ENCODE measurements around the gene UBL4A.
A peak's percentile ranks its signal among the peaks of the same experiment; 100 is the strongest.

UBL4A gene

DNA sequence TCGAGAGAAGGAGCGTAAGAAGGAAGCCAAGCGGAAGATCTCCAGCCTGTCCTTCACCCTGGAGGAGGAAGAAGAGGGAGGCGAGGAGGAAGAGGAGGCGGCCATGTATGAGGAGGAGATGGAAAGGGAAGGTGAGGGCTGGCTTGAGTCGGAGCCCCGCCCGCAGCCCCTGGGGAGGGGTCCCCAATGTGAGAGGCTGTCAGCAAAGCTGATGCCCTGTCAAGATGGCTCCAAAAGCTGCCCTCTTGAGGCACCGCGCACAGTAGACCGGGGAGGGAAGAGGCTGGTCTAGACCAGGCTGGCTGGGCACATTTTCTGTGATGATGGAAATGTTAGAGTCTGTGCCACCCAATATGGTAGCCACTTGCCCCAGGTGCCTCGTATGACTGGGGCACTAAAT is 40.0 kb downstream of the UBL4A start:
- ATAC-seq (no peak), DNase-seq (no peak)
- peaks cover 8% of the 10 kb centered on the region for H3K4me1 Mint-ChIP-seq
- H3K27ac Mint-ChIP-seq: no peak overlapping the region
- no peaks in the 10 kb centered on the region for H3K27me3 Mint-ChIP-seq
- peaks cover 8% of the 10 kb centered on the region for H3K36me3 Mint-ChIP-seq (ENCODE audit: low read depth)
- H3K4me3 Mint-ChIP-seq: no peak overlapping the region
- H3K9me3 Mint-ChIP-seq: no peaks in the 10 kb centered on the region

DNA sequence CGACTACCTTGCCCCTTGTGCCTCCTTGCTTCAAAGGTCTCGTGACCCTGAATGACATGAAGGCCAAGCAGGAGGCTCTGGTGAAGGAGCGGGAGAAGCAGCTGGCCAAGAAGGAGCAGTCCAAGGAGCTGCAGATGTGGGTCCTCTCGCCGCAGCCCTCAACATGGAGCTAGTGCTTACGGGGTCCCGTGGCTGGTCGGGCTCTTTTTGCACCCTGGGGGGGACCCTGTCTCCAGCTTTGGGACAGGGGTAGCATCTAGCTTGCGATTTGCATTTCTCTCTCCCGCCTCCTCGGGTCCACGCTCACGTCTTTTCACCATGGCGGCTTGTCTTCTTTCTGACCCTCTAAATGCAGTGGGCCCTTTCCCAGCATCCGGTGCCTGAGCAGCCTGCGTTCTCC is 40.6 kb downstream of the UBL4A start:
- Mint-ChIP-seq H3K27me3 (no peaks in the 10 kb centered on the region), H3K27ac (no peak overlapping the region), H3K9me3 (no peaks in the 10 kb centered on the region), H3K4me3 (peak overlapping the region; percentile 8), H3K36me3 (ENCODE audit: low read depth) (peaks cover 8% of the 10 kb centered on the region), H3K4me1 (peaks cover 8% of the 10 kb centered on the region)
- DNase-seq: no peak
- ATAC-seq: no peak

DNA sequence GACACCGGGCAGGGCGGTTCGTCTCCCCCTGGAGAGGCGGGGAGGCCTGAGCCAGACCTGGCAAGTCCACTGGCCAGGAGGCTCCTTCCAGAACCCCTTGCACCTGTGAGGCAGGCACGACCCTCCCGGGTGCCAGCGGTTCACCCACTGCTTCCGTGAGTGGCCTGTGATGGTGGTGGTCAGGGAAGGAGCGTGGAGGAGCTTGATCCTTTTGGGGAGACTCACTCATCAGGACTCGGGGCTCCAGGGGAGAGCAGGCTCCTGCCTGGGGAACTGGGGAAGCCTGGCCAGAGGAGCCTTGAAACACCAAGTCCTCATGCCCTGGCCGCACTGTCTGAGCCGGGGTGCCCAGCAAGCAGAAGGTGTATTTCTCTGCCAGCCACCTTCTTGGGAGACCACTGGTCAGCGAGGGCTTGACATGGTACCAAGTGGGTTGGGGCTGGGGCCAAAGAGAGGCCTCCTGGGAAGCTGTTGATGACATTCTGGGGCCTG is 41.6 kb downstream of the UBL4A start:
- Mint-ChIP-seq H3K27ac (no peak overlapping the region), H3K36me3 (ENCODE audit: low read depth) (peaks cover 10% of the 10 kb centered on the region), H3K27me3 (no peaks in the 10 kb centered on the region), H3K9me3 (no peaks in the 10 kb centered on the region), H3K4me1 (peaks cover 10% of the 10 kb centered on the region), H3K4me3 (peak overlapping the region; percentile 66)
- no peak for DNase-seq
- ATAC-seq: no peak

DNA sequence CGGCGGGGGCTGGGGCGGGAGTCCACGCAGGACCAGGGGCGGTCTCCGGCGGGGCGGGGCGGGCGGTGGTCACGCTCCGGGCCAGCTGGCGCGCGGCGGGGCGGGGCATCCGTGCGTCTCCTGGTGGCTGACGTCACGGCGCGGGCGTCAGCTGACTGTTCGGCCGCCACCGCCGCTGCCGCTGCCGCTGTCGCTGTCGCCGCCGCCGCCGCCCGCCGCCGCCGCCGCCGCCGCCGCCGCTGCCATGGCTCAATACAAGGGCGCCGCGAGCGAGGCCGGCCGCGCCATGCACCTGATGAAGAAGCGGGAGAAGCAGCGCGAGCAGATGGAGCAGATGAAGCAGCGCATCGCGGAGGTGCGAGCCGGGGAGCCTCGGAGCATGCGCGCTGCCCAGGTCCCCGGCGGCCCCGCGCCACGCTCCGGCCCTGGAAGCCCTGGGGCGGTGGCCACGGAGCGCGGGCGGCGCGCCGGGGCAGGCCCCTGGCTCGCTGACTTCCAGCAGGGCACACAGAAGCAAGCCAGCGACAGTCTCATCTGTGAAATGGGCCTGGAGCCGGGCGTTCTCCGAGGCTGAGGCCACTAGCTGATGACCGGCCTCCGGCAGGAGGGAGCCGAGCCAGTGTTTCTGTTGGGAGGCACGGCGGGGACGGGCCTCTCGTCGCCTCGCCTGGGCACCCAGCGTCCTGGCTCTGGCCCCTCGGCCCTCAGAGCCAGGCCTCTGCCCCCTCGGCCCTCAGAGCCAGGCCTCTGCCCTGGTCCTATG is 42.2 kb downstream of the UBL4A start, which contains the start of gene FAM50A:
Gene FAM50A, plus strand, starts transcription at position 150 of the 763 bp plus-strand sequence. Its CDS starts 95 bp downstream, at position 245.
- Mint-ChIP-seq H3K9me3 (no peaks in the 10 kb centered on the region), H3K4me3 (peak within 1 kb of the TSS; percentile 66), H3K36me3 (ENCODE audit: low read depth) (peaks cover 9% of the 10 kb centered on the region), H3K4me1 (peaks cover 10% of the 10 kb centered on the region), H3K27ac (no peak within 1 kb of the TSS), H3K27me3 (no peaks in the 10 kb centered on the region)
- DNase-seq (peak; percentile 80), ATAC-seq (peak; percentile 79)

DNA sequence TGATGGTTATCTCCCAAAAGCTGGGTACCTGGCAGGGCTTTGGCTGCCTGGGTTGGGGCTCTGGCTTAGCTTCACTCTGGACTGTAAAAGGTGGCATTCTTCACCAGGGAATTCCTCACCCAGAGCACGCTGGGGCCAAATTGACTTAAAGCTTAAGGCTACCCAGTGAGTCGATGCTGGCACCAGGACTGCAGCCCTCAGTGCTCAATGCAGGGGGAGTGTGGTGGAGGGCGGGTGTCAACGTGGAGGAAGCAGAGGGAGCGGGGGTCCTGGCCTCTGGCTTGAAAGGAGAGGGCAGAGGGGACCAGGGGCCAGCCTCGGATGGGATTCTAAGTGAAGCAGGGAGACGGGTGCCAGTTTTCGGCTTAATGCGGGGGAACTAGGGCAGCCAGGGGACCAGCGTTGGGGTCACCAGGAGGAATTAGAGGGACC is 42.9 kb downstream of the UBL4A start:
- Mint-ChIP-seq H3K4me3 (peak overlapping the region; percentile 64), H3K36me3 (ENCODE audit: low read depth) (peaks cover 9% of the 10 kb centered on the region), H3K9me3 (no peaks in the 10 kb centered on the region), H3K27ac (no peak overlapping the region), H3K27me3 (no peaks in the 10 kb centered on the region), H3K4me1 (peaks cover 10% of the 10 kb centered on the region)
- DNase-seq (no peak), ATAC-seq (peak; percentile 22)

DNA sequence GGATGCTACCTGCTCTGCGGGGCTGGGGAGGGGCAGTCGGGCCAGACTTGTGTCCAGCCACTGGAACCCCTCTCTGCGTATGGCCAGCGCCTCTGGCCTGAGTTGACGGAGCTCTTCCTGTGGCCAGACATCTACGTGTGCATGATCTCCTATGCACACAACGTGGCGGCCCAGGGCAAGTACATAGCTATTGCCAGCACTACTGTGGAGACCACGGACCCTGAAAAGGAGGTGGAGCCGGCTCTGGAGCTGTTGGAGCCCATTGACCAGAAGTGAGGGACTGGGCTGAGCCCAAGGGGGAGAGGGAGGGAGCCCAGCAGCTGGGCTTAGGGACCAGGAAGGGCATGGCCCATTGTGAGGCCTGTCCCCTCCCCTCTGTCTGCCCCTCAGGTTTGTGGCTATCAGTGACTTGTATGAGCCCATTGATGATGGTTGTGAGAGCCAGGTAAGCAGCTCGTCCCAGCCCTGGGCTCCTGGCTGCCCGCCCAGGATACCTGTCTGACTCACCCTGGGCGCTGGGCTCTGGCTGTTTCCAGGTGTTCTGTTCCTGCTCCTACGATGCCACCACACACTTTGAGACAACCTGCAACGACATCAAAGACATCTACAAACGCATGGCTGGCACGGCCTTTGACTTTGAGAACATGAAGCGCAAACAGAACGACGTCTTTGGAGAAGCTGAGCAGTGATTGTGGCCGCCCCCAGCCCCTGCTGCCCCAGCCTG is 44.3 kb downstream of the UBL4A start:
- Mint-ChIP-seq H3K4me3 (no peak overlapping the region), H3K9me3 (no peaks in the 10 kb centered on the region), H3K4me1 (peaks cover 15% of the 10 kb centered on the region), H3K27ac (no peak overlapping the region), H3K36me3 (ENCODE audit: low read depth) (peaks cover 7% of the 10 kb centered on the region), H3K27me3 (no peaks in the 10 kb centered on the region)
- ATAC-seq: no peak
- DNase-seq: no peak

DNA sequence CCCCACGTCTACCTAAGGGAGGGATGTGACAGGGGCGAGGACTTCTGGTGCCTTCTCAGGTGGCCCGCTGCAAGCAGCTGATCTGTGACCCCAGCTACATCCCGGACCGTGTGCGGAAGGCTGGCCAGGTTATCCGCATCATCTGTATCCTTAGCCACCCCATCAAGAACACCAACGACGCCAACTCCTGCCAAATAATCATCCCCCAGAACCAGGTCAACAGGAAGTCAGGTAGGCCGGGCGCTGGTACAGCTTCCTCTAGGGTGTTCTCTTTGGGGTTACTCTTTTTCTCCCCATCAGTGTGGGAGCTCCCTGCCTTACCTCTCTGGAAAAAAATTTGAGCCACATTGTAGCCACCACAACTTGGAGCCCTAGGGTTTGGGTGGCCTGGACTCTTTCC is 44.9 kb downstream of the UBL4A start:
- H3K4me3 Mint-ChIP-seq: no peak overlapping the region
- no peaks in the 10 kb centered on the region for H3K9me3 Mint-ChIP-seq
- DNase-seq: no peak
- H3K36me3 Mint-ChIP-seq (ENCODE audit: low read depth): peaks cover 5% of the 10 kb centered on the region
- H3K4me1 Mint-ChIP-seq: peaks cover 15% of the 10 kb centered on the region
- H3K27ac Mint-ChIP-seq: no peak overlapping the region
- ATAC-seq: no peak
- no peaks in the 10 kb centered on the region for H3K27me3 Mint-ChIP-seq

DNA sequence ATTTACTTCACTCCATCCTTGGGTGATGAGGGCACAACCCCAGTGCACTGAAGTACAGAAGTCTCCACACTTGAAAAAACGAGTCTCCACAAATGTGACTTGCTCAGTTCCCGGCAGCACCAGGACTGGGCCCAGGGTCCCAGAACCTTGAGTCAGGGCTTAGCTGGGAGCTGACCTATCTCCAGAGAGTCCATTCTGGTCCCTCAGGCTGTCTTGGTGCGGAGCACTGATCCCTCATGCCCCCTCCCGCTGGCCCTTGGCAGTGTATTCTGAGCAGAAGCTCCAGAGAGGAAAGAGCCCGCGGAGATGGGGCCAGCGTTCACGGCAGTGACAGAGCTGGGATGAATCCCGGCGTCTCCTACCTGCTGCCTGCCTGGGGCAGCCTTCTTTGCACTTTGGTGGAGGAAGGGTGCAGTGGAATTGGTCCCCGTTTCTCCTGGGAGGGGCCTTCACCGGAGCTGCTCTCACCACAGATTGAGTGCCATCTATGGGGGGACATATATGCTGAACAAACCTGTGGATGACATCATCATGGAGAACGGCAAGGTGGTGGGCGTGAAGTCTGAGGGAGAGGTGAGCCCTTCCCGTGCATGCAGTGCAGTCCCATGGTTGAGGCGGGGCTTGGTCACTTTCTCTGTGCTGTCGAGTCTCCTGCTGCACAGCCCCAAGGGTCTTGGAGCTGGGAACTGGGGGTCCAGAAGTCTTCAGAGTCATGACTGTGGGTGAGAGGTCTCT is 45.6 kb downstream of the UBL4A start:
- Mint-ChIP-seq H3K4me1 (peaks cover 18% of the 10 kb centered on the region), H3K9me3 (no peaks in the 10 kb centered on the region), H3K27ac (no peak overlapping the region), H3K27me3 (no peaks in the 10 kb centered on the region), H3K36me3 (ENCODE audit: low read depth) (peaks cover 5% of the 10 kb centered on the region), H3K4me3 (no peak overlapping the region)
- DNase-seq (no peak), ATAC-seq (no peak)

DNA sequence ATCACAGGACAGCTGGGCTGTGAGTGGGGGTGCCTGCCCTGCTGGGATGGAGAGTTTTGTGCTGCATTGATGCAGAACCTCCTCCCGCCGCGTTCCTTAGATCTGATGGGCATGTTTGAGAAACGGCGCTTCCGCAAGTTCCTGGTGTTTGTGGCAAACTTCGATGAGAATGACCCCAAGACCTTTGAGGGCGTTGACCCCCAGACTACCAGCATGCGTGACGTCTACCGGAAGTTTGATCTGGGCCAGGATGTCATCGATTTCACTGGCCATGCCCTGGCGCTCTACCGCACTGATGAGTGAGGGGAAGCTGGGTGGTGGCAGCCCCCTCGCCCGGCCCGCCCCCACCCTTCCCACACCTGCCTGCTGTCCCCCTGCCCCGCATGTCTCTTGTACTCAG is 46.6 kb downstream of the UBL4A start:
- Mint-ChIP-seq H3K27ac (no peak overlapping the region), H3K4me3 (no peak overlapping the region), H3K36me3 (ENCODE audit: low read depth) (peaks cover 5% of the 10 kb centered on the region), H3K27me3 (no peaks in the 10 kb centered on the region), H3K9me3 (no peaks in the 10 kb centered on the region), H3K4me1 (peaks cover 18% of the 10 kb centered on the region)
- no peak for DNase-seq
- no peak for ATAC-seq

DNA sequence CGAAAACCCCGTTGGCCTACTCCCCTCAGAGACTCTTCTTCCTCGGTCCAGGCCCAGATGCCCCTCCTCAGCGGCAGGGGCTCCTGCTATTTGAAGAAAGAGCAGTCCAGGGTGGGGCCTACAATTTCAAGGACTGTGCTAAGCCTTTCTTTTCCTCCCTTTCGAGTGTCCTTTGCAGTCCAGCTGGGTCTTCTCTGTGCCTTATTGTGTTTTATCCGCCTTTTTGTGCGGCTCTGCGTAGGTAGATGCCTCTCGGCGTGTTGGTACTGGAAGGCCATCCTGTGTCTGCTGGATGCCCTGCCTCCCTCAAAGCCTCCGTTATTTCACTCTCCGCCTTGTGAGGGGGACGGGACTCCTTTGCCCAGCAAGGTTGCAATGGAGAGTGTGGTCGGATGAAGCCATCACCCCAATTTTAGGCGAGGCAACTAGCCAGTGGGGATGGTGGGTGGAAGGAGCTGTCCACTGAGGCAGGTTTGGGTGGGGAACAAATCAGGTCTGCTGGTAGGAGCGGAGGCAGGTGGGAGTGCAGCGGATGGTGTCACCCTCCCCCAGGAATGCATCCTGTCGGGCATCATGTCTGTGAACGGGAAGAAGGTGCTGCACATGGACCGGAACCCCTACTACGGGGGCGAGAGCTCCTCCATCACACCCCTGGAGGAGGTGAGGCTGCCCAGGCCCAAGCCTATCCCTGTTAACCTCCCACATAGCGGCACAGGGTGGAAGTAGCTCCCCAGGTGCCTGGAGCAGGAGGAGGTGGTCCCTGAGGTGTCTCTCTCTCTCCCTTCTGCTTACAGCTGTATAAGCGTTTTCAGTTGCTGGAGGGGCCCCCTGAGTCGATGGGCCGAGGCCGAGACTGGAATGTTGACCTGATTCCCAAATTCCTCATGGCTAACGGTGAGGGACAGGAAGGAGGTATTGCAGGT is 48.2 kb downstream of the UBL4A start:
- H3K4me3 Mint-ChIP-seq: peak overlapping the region; percentile 81
- DNase-seq (no peak), ATAC-seq (no peak)
- H3K4me1 Mint-ChIP-seq: peaks cover 15% of the 10 kb centered on the region
- peak overlapping the region; percentile 79 for H3K27ac Mint-ChIP-seq
- H3K9me3 Mint-ChIP-seq: no peaks in the 10 kb centered on the region
- H3K36me3 Mint-ChIP-seq (ENCODE audit: low read depth): peaks cover 5% of the 10 kb centered on the region
- H3K27me3 Mint-ChIP-seq: no peaks in the 10 kb centered on the region

DNA sequence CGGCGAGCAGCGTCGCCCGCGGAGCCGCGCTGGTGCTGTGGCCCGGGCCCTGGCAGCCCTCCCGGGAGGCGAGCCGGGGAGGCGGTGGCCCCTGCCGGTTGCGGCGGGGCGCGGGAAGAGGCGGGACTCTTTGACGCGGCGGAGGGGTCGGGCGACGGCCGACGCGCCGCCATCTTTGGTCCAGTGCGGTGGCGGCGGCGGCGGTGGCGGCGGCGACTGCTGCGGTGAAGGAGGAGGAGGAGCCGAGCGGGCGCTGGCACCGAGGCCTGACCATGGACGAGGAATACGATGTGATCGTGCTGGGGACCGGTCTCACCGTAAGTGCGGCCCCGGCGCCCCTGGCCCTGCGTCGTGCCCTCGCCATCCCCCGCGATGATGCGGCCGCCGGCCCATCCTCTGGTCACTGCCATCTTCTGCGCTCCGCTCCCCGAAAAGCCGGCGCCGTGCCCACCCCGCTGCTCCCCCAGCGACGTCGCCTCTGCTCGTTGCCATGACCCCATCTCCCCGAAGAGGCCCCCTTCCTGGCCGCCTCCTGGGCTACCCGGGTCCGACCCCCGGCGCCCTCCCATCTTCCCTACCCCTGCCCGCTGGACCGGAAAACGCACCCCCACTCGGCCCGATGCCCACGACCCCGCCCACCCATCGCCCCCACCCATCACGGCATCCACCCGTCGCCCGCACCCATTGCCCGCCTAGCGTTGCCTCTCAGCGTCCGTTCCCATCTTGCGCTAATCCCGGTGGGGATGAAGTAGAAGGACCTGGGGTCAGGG is 49.2 kb downstream of the UBL4A start, which contains the start of gene GDI1:
Gene GDI1, plus strand, starts transcription at position 172 of the 770 bp plus-strand sequence. Its CDS starts 101 bp downstream, at position 273.
- Mint-ChIP-seq H3K9me3 (no peaks in the 10 kb centered on the region), H3K4me3 (peak within 1 kb of the TSS; percentile 81), H3K27ac (peak within 1 kb of the TSS; percentile 85), H3K27me3 (no peaks in the 10 kb centered on the region), H3K36me3 (ENCODE audit: low read depth) (peaks cover 5% of the 10 kb centered on the region), H3K4me1 (peaks cover 15% of the 10 kb centered on the region)
- DNase-seq: peak; percentile 63
- peak; percentile 16 for ATAC-seq

DNA sequence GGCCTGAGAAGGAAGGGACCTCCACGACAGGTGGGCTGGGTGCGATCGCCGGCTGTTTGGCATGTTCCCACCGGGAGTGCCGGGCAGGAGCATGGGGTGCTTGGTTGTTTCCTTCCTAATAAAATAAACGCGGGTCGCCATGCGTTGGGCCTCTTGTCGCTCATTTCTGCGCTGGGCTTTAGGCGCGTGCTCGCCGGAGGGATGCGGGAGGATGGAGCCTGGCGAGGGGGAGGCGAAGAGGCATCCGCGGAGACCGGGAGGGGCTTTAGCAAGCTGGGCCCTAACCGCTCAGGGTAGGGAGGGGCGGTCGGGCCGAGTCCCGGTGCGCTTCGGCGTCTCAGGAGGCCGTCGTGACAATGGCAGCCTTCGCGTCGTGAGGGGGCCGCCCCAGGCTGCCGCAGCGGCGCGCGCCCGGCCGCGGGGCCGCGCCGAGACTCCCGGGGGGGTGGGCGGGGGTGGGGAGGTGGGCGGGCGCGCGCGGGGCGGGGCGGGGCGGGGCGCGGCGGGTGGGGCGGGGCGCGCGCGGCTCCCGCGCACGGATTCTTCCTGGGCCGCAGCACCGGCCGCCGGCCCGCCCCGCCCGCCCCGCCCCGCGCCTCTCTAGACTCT is 49.9 kb downstream of the UBL4A start:
- Mint-ChIP-seq H3K4me1 (peaks cover 14% of the 10 kb centered on the region), H3K9me3 (no peaks in the 10 kb centered on the region), H3K27ac (peak overlapping the region; percentile 85), H3K27me3 (no peaks in the 10 kb centered on the region), H3K36me3 (ENCODE audit: low read depth) (peaks cover 3% of the 10 kb centered on the region), H3K4me3 (peak overlapping the region; percentile 75)
- ATAC-seq: peak; percentile 68
- DNase-seq: peak; percentile 42
